Measurements from ENCODE around the gene ZDHHC9. TPM values are rescaled to one million over a fixed set of nuclear protein-coding genes. Genes with fewer than 3 reads are reported as not detected.

Gene ZDHHC9
- total RNA-seq, 1 donor from 2014 or later: 37.8 TPM

- no peak for TF ChIP-seq CTCF (IDR thresholded peaks at IDR 0.05; ENCODE audit: unreplicated experiment)
- Mint-ChIP-seq H3K4me3 (ENCODE audit: unreplicated experiment) (no peak overlapping the region), H3K9me3 (ENCODE audit: unreplicated experiment) (no peaks in the 10 kb centered on the region), H3K36me3 (ENCODE audit: low read depth, unreplicated experiment) (no peaks in the 10 kb centered on the region), H3K27ac (ENCODE audit: unreplicated experiment) (no peak overlapping the region), H3K4me1 (ENCODE audit: unreplicated experiment) (no peaks in the 10 kb centered on the region), H3K27me3 (ENCODE audit: unreplicated experiment) (peaks cover 5% of the 10 kb centered on the region)
- DNase-seq (ENCODE audit: low spot score): no peak
Observed at GRCh38 chrX:129795584-129795983, 48.1 kb downstream of the ZDHHC9 start.

GRCh38 chrX:129793604-129794191 lies 50.0 kb downstream of the ZDHHC9 start:
- H3K9me3 Mint-ChIP-seq (ENCODE audit: unreplicated experiment): no peaks in the 10 kb centered on the region
- no peak overlapping the region for H3K27ac Mint-ChIP-seq (ENCODE audit: unreplicated experiment)
- peaks cover 5% of the 10 kb centered on the region for H3K27me3 Mint-ChIP-seq (ENCODE audit: unreplicated experiment)
- no peak for DNase-seq (ENCODE audit: low spot score)
- H3K4me1 Mint-ChIP-seq (ENCODE audit: unreplicated experiment): no peaks in the 10 kb centered on the region
- no peak overlapping the region for H3K4me3 Mint-ChIP-seq (ENCODE audit: unreplicated experiment)
- TF ChIP-seq CTCF (IDR thresholded peaks at IDR 0.05; ENCODE audit: unreplicated experiment): no peak
- no peaks in the 10 kb centered on the region for H3K36me3 Mint-ChIP-seq (ENCODE audit: low read depth, unreplicated experiment)

DNA sequence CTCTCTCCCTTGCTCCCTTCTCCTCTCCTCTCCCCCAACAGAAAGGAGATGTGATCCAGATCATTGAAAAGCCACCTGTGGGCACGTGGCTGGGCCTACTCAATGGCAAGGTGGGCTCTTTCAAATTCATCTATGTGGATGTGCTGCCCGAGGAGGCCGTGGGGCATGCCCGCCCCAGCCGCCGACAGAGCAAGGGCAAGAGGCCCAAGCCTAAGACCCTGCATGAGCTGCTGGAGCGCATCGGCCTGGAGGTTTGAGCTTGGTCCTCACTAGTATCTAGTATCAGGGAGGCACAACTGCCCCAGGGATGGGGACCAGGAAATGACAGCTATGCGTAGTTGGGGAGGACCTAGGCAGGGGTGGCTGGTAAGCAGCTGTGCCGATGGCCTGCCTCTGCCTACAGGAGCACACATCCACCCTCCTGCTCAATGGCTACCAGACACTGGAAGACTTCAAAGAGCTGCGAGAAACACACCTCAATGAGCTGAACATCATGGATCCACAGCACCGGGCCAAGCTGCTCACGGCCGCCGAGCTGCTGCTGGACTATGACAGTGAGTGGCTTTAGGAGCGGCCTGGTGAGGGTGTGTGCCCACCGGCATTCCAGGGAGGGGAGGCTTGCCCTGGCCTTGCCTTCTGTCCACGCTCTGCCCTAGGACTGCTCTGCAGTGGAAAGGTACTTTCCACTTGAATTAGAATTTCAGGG lies 50.9 kb downstream of the ZDHHC9 start:
- TF ChIP-seq CTCF (IDR thresholded peaks at IDR 0.05; ENCODE audit: unreplicated experiment): no peak
- H3K9me3 Mint-ChIP-seq (ENCODE audit: unreplicated experiment): no peaks in the 10 kb centered on the region
- H3K27ac Mint-ChIP-seq (ENCODE audit: unreplicated experiment): no peak overlapping the region
- DNase-seq (ENCODE audit: low spot score): no peak
- no peak overlapping the region for H3K4me3 Mint-ChIP-seq (ENCODE audit: unreplicated experiment)
- peaks cover 5% of the 10 kb centered on the region for H3K27me3 Mint-ChIP-seq (ENCODE audit: unreplicated experiment)
- H3K4me1 Mint-ChIP-seq (ENCODE audit: unreplicated experiment): no peaks in the 10 kb centered on the region
- no peaks in the 10 kb centered on the region for H3K36me3 Mint-ChIP-seq (ENCODE audit: low read depth, unreplicated experiment)

GRCh38 chrX:129791961-129792570 lies 51.6 kb downstream of the ZDHHC9 start:
- Mint-ChIP-seq H3K4me1 (ENCODE audit: unreplicated experiment) (peaks cover 2% of the 10 kb centered on the region), H3K9me3 (ENCODE audit: unreplicated experiment) (no peaks in the 10 kb centered on the region)
- DNase-seq (ENCODE audit: low spot score): no peak

More at GRCh38 chrX:129791961-129792570, 51.6 kb downstream of the ZDHHC9 start:
- Mint-ChIP-seq H3K36me3 (ENCODE audit: low read depth, unreplicated experiment) (no peaks in the 10 kb centered on the region), H3K27ac (ENCODE audit: unreplicated experiment) (no peak overlapping the region), H3K27me3 (ENCODE audit: unreplicated experiment) (peaks cover 5% of the 10 kb centered on the region), H3K4me3 (ENCODE audit: unreplicated experiment) (no peak overlapping the region)
- no peak for TF ChIP-seq CTCF (IDR thresholded peaks at IDR 0.05; ENCODE audit: unreplicated experiment)

Data from endothelial cell (in vitro differentiated cells).